Putamen (tissue), 1 donor: ENCODE results near the gene SMAD6.

ENCODE experiments used
- DNase-seq: peaks from one replicate; pipeline ENCODE4 v3.0.0-alpha.2; 2016; ENCODE audit warnings: low spot score

Gene SMAD6

DNA sequence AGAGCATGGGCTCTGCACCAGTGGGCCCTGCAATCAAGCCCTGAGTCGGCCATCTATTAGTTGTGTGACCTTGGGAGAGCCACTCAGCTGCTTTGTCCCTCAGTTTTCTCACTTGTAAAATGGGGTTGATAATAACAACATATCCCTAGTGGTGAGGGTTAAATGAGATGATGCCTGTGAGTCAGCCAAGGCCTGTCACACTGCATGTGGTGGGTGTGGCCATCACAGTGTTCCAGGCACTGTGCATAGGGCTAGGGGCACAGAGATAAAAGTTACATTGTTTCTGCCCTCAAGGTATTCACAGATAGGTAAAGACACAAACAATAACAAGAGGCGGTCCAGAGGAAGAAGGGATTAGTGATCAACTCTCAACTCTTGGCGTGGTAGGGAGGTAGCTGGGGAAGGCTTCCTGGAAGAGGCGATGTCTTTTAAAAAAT lies 19.5 kb downstream of the SMAD6 start:
- DNase-seq: no peak

GRCh38 chr15:66721954-66722353 lies 19.9 kb downstream of the SMAD6 start:
- no peak for DNase-seq

DNA sequence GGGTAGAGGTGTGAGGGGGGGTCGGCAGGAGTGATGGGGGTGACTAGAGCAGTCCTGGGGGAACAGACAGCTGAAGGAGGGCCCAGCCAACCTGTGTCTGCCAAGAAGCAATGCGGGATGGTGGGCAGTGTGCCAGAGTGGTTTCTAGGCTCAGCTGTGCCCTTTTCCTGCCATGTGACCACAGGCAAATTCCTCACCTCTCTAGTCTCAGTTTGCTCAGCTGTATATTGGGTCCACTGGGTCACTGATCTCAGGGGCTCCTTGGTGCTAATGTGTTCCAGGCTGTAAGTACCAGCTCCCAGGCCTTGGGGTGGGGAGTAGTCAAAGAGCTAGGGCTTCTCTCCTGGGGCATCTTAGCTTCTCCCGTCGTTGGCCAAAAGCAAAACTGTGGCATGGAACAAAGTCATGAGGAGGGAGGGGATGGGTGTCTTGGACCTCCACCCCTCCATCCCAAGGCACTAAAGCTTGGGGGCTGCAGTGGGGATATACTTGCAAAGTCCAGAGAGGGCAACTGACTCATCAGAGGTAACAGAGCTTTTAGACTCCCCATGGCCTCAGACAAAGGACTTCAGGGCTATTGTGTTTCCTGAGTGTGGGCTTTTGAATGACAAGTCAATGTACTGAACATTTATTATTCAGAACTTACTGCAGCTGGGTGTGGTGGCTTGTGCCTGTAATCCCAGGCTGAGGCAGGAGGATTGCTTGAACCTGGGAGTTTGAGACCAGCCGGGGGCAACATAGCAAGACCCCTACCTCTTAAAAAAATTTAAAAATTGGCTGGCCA lies 20.9 kb downstream of the SMAD6 start:
- no peak for DNase-seq

DNA sequence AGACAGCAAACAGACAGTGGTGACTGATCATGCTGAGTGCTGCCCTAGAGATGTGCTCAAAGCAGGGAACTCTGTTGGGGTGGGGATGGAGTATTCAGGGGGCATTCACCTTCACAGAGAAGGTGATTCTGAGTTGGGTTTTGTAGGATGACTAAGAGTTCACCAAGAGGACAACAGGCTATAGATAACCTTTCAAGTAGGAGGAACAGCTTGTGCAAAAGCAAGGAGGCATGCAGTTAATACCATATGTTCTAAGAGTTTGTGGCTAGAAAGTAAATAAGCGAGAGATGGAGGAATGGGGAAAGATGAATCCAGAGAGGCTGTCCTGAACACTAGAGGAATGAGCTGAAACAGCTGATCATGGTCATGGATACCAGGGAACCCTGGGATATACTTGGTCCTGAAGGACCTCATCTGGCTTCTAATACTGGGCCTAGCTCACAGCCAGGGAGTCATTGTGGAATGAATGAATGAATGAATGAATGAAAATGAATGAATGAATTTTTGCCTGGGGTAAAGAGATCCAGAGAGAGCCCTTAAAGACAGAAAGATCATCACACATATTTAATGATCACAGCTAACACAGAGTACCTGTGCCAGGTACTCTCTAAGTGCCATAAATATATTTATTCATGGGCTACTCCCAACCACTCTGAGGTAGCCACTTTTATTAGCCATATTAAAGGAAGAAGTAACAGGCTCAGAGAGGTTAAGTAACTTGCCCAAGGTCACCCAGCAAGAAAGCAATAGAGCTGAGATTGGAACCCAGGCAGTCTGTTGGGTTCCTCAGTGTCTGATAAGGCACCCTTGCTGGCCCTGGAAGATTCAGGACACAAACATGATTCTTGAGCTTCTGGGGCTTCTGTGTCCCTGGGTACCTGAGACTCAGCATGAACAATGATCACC lies 22.0 kb downstream of the SMAD6 start:
- no peak for DNase-seq

- DNase-seq: no peak
These were observed 22.9 kb downstream of the SMAD6 start for GRCh38 chr15:66724732-66725463.

DNA sequence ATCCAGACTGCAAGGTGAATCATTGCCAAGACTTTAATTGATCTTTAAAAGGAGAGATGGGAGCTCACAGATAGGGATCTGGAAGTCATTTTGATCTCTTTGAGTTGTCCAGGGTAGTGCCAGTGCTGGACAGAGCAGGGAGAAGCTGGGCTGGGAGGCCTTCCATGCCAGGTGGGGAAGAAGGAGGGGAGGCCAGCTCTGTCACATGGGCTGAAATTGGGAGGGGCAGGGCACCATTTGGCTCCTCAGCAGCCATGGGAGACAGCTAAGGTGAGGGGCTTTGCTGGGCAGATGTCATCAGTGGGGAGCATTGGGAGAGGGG lies 23.4 kb downstream of the SMAD6 start:
- no peak for DNase-seq

DNA sequence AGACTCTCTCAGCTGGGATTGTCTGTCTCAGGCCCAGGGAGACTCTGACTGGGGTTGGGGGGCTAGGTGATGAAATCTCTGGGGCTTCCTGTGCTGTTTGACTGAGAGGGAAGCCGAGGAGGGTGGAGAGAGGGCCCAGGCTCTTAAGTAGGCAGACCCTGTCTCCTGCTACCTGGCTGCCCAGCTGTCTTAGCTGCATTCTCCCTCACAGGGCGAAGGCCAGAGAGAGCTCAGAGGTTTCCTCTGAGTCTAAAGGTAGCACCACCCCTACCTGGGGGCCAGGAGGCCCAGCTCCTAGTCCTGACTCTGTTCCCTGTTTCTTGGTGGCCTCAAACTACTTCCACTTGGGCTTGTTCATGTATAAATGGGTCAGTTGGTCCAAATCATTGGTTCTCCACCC lies 24.4 kb downstream of the SMAD6 start:
- no peak for DNase-seq

- no peak for DNase-seq
These were observed 27.4 kb downstream of the SMAD6 start for GRCh38 chr15:66729331-66729951.

DNA sequence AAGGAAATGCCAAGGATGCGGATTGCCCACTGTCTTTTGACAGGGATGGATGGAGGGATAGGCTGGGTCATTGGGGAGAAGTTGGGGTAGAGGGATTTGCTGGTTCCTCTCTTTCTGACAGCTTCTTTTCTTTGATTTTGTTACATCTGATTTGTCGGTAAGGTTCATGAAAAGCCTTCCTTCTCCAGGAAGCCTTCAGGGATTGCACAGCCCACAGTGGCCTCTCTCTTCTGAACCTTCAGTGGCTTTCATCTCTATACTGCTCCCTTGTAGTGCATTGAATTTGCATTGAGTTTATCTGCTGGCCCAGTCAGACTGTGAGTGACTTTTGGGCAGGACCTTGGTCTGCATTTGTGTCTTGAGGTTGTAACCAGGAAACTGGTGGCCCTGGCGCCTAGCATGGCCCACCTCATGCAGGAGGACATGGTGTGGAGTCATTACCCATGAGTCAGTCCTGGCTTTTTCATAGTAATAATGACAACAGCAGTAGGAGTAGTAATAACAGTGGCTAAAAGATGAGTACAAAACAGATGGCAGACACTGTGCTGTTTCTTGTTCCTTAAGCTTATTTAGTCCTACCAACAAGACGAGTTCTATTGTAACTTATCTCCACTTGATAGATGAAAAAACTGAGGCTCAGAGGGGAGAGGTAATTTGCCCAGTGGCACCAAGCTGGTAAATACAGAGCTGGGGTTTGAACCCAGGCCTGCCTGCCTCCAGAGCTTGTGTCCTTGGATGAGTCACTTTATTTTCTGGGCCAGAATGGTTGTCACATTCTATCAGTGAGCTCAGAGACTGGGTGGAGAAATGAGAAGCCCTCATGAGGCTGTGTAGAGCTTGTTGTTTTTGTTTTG lies 28.4 kb downstream of the SMAD6 start:
- no peak for DNase-seq

GRCh38 chr15:66733976-66734375 lies 31.9 kb downstream of the SMAD6 start:
- peak; percentile 53 for DNase-seq

- DNase-seq: no peak
These were observed 33.2 kb downstream of the SMAD6 start for GRCh38 chr15:66734961-66735908.

GRCh38 chr15:66735909-66736305 lies 33.9 kb downstream of the SMAD6 start:
- DNase-seq: no peak

DNA sequence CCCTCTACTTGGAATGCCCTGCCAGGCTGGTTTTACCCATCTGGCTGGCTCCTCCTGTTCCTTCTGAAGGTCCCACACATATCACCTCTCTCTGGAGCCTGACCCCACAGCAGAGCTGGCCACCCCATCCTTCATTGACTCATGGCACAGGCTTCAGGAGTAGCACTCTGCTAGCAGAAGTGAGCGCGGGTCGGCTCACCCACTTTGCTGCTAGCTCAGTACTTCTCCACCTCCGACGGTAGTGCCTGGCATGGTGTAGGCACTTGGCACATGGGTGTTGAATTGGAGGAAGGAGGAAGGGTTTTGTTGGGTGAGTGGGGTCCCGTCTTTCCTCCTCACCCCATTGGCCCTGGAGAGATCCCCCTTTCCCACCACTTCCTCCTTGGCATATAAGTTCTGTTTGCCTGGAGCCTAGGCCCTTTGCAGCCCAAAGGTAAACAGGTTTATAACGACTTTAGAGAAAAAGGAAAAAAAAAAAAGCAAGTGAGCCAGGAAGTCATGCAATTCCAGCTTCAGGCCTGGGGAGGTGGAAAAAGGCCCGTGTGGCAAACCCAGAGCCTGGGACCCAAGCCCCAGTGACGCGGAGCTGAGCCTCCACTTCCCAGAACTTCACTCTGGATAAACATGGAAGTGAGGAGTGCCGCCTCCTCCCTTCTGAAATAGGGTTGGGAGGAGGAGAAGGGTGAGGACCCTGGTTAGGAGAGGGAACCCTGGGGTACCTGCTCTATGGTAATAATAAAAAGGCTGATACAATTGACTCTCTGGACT lies 35.4 kb downstream of the SMAD6 start:
- no peak for DNase-seq

DNA sequence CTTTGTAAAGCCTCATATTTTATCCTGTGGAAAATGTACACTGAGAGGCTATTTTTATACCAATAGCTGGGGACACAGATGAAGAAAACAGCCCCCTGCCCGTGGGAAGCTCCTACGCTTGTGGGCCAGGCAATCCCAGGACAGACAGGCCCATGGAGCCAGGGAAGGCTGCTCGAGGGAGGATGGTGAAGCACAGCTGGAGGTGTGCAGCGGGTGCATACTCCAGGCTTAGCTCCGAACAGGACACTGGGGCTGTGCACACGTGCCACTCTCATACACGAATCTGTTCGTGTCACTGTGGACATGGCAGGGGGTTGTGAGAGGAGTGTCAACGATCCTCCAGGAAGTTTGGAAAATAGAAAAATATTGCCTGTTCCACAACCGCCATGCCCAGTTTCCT lies 36.1 kb downstream of the SMAD6 start:
- DNase-seq: no peak

DNA sequence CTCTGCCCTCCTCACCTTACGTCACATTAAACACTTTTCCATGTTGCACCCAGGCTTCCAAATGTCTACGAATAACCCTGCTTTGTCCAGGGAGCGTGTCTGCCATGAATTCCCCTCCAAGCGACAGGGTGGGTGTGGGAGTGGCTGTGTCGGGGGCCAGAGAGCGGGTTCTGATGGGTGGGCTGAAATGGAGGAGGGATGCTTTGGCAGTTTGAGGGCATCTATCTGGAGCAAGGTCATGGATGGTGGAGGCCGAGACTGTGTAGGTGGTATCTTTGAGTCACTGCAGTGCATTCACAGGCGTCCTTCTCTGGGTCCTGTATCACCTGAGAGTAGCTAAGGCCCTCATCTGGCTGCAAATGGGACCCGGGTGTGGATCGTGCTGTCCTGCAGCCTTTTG lies 36.6 kb downstream of the SMAD6 start:
- DNase-seq: no peak

DNA sequence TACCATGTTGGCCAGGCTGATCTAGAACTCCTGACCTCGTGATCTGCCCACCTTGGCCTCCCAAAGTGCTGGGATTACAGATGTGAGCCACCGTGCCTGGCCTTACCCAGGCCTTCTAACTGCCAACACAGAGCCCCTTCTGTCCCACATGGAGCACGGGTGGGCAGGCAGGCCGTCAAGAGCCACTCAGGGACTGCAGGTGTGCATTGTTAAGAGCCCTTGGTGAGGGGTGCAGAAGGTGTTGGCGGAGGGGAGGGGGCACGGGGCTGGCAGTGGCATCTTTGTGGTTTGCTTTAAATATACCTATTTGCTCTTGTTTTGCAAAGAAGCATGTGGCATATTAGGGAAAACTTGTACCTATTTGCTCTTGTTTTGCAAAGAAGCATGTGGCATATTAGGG lies 37.3 kb downstream of the SMAD6 start:
- DNase-seq: no peak

GRCh38 chr15:66740802-66741201 lies 38.8 kb downstream of the SMAD6 start:
- no peak for DNase-seq

GRCh38 chr15:66741646-66742045 lies 39.6 kb downstream of the SMAD6 start:
- DNase-seq: no peak

DNA sequence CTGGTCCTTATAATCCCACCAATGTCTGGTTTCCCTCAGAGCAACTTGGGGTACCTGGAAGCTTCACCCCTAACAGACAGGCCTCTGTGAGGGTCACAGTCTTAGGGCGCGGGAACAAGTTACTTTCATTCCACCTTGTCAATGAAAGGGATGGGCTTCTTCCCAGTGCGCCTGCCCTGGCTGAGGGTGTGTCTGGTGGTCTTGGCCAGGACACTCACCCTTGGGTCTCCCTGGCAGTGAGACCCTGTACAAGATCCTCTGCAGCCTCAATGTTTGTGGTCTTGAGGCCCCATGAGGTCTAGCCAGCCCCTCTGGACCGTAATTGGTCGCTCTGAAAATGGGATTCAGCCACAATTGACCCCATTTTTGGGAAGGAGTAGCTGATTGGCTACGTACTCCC lies 40.2 kb downstream of the SMAD6 start:
- DNase-seq: no peak
